Measurements from ENCODE around the gene RPS19BP1. TPM values are rescaled to one million over a fixed set of nuclear protein-coding genes. Genes with fewer than 3 reads are reported as not detected.

RPS19BP1 gene
- polyA plus RNA-seq, 12 donors: 33.3 to 76.7 (median 47.9) TPM; not detected in 1

DNA sequence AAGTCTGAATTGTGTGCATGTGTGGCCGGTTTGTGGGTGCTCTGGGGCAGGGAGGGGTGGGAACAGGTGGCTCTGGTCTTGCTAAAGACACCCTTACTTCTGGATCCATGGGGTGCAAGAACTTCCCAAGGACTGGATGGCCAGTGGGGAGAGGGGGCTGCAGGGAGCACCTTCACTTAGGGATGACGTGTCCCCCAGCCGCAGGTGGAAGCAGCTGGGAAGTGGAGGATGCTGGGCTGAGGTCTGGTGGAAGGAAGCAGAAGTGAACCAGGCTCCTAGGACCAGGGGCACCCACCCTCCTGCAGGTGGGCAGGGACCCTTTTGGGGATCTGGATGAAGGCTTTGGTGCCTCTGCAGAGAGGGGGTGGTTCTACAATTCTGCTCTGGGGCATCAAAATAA lies 40.4 kb downstream of the RPS19BP1 start:
- no peak for DNase-seq

DNA sequence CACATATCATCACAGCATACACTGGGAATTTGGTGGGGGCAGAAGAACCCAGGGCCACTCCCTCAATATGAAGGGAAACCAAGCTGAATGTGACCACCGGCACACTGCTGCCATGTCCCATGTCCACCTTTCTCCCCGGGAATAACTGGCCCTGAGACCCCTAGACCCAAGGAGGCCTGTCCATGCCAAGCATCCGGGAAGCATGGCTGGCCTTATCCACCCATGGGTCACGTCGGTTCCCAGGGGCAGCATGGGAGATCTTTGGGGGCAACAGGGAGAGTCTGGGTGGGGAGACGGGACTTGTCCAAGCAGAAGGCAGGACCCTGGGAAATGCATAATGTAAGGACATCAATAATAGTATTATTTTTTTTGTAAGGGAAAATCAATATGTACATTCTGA lies 40.9 kb downstream of the RPS19BP1 start:
- DNase-seq: no peak

DNA sequence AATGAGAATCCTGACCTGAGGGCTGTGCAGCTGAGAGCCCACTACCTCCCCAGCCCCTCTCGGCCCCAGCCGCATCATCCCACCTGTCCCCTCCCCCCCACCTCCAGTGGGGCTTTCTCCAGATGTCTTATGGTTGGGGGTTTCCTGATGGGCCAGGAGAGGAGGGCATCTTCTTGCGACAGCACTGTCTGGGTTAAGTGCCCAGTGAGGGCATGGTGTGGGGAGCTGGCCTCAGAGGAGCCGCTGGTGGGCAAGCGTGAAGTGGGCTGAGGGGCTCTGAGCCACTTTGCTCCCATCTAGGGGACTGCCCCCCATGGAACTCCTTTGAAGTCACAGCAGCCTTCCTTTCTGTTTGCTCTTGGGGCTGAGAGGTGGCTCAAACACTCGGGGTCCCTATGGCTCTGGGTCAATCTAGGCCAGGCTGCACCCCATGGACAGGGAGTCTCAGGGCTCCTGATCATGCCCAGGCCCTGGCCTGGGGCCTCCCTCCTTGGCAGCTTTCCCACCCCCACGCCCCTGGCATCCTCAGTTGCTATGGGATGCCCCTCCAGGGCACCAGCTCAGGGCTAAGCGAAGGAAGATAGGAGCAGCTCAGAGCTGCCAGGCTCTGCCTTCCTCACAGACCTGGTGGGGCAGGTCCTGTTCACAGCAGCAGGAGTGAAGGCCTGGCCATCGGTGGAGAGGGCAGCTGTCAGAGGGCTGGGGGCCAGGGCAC lies 41.4 kb downstream of the RPS19BP1 start:
- no peak for DNase-seq

DNA sequence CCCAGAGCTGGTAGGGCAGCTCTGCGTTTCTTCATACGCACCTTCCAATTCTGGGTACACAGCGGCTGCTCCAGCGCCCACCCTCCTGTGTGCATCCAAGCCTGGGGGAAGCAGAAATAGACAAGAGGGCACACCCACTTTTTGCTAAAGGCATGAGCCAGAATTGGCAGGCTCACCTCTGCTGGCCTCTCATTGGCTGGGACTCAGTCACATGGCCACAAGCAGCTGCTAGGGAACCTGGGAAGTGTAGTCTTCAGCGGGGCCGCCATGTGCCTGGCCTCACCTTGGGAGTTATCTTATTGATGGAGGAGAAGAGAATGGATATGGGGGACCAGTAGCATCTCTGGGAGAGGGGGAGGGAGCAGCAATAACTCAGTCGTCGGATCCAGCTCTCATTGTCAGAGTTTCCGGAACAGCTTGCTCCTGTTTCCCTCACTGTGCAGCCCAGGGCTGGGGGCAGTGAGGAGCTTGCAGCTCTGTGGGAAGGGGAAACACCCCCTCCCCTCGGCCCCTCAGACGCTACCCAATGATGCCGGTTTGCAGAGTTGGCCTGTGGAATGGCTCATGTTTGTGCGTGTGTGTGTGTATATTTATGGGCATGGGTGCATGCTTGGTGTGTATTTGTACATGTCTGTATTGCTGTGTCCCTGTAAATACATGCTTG lies 42.3 kb downstream of the RPS19BP1 start:
- peak; percentile 65 for DNase-seq

- DNase-seq: no peak
Measured at GRCh38 chr22:39489094-39490068, 43.2 kb downstream of the RPS19BP1 start.

DNA sequence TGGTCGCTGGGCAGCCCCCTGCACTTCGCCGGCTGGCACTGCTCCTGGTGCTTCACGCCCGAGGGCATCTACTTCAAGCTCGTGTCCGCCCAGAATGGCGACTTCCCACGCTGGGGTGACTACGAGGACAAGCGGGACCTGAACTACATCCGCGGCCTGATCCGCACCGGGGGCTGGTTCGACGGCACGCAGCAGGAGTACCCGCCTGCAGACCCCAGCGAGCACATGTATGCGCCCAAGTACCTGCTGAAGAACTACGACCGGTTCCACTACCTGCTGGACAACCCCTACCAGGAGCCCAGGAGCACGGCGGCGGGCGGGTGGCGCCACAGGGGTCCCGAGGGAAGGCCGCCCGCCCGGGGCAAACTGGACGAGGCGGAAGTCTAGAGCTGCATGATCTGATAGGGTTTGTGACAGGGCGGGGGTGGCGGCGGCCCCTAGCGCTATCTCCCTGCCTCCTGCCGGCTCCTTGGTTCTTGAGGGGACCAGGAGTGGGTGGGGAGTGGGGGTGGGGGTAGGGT lies 43.9 kb downstream of the RPS19BP1 start:
- no peak for DNase-seq

GRCh38 chr22:39487826-39488520 lies 44.6 kb downstream of the RPS19BP1 start:
- no peak for DNase-seq

DNA sequence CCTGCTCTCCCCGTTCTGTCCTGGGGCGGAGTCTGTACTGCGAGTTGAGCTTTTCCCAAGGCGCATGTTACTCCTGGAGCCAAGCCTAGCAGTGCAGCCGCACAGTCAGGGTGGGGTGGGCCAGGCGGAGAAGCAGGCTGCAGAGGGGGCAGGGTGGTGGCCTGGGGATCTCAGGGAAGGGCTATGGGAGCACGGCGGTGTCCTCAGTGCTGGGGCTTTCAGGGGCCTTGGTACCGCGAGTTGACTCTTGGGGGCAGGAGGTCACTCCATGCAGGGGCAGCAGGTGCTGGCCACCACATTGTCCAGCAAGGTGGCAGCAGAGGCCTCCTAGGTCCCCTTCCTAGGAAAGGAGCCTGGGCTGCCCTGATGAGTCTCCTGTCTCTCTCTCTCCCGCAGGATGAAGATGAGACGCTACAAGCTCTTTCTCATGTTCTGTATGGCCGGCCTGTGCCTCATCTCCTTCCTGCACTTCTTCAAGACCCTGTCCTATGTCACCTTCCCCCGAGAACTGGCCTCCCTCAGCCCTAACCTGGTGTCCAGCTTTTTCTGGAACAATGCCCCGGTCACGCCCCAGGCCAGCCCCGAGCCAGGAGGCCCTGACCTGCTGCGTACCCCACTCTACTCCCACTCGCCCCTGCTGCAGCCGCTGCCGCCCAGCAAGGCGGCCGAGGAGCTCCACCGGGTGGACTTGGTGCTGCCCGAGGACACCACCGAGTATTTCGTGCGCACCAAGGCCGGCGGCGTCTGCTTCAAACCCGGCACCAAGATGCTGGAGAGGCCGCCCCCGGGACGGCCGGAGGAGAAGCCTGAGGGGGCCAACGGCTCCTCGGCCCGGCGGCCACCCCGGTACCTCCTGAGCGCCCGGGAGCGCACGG lies 45.4 kb downstream of the RPS19BP1 start:
- no peak for DNase-seq

DNA sequence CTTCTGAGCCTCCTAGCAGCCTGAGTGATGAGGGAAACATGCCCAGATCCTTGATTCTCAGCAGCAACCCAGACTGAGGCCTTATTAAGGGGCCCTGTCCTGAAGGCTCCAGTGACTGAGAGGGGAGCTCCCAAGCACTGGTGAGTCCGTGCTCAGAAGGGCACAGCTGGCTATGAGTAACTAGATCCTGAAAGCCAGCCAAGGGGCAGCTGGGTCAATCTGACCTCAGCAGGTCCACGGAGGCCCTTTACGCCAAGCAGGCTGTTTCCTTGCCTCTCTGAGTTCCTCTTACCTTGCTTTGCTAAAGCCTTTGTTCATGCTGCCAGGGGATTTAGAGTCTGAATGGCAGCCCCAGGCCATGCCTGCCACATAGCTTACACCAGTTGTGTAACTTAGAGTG lies 49.8 kb downstream of the RPS19BP1 start:
- no peak for DNase-seq

DNA sequence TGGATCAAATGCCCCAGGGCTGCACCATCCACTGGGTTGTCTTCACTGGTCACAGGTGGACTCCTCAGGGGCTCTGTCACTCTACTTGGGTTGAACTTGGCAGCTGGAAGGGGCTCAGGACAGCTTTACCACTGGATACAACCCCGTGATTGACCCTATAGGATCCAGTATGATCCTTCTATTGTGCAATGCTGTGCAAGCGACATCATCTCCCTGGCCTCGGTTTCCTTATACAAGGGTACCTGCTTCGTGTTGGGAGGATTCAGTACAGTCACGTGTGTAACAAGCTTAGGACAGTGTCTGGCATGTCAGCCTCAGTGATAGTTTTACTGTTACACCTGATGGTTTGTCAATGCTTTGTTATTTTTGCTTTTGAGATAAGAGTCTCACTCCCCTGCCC lies 51.0 kb downstream of the RPS19BP1 start:
- DNase-seq: no peak

DNA sequence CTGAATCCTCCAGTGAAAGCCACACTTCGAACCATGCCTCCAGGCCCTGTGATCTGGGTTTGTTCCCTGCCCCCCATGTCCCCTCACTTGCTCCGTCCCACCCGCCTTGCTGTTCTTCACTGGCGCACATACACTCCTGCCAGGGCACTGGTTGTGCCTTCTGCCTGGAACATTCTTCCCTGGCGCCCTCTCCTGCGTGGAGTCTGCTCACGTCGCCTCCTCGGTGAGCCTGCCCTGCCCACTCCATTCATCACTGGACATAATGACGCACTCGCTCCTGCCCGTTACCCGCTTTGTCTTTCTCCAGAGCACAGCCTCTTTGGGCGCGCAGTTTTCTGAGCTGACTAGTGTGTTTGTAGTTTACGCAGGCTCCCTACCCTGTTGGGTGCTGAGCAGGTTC lies 51.5 kb downstream of the RPS19BP1 start:
- no peak for DNase-seq

DNA sequence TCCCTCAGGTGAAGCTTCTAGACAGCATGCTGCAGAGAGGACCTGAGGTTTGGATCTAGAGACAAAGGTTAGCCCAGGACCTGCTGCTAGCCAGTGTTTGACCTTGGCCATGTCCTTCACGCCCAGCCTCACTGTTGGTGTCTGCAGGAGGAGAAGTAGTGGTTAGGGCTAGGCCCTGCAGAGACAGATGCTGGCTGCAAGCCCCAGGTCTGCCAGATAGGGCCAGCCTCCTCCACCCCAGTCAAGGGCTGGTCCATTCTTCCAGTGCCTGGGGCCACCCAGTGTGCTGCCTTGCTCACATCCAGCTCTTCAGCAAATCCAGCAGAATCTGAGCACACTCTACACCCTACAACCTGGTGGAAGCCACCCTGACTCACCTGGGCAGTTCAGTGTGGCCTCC lies 52.0 kb downstream of the RPS19BP1 start:
- DNase-seq: no peak

DNA sequence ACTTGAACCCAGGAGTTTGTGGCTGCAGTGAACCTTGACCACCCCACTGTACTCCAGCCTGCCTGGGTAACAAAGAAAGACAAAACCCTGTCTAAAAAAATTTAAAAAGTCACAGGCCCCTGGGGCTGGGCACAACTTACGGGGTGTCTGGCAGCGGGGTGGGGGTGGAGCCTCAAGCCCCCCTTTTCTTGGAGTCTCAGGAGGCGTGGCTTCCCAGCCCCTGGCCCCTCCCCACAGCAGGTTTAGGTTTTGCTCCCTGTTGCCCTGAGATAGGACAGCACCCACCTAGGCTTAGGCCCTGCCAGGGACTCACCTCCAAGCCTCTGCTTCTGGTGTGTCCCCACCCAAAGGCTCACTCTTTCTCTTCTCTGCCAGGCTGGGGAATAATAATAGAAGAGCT lies 53.3 kb downstream of the RPS19BP1 start:
- no peak for DNase-seq

Other genes starting within 250 kb of the RPS19BP1 start
- 1,000 to 10,000 TPM in 11 of 12 donors, 100 to 1,000 TPM in 1; 997 to 3,135 (median 2,410) TPM for gene RPL3, start 213.1 kb downstream of the RPS19BP1 start, polyA plus RNA-seq (ENCODE audit: insufficient read length in 12 of 12)
- 10 to 100 TPM in 10 of 12 donors, 1 to 10 TPM in 1, not detected in 1; 9.9 to 35.0 (median 14.2) TPM for gene SYNGR1, start 182.8 kb downstream of the RPS19BP1 start, polyA plus RNA-seq (ENCODE audit: insufficient read length in 12 of 12)
- gene TAB1, start 133.0 kb downstream of the RPS19BP1 start, polyA plus RNA-seq (ENCODE audit: insufficient read length in 12 of 12): 10 to 100 TPM in 11 of 12 donors, not detected in 1; 18.7 to 26.0 (median 20.8) TPM
- gene MGAT3, start 75.7 kb downstream of the RPS19BP1 start, polyA plus RNA-seq (ENCODE audit: insufficient read length in 12 of 12): 10 to 100 TPM in 1 of 12 donors, 1 to 10 TPM in 10, not detected in 1; 2.3 to 12.6 (median 3.5) TPM
- gene MIEF1, start 30.5 kb downstream of the RPS19BP1 start, polyA plus RNA-seq (ENCODE audit: insufficient read length in 12 of 12): 10 to 100 TPM in 11 of 12 donors, not detected in 1; 13.6 to 31.2 (median 17.8) TPM
- 100 to 1,000 TPM in 11 of 12 donors, not detected in 1; 294 to 376 (median 332) TPM for gene ATF4, start 12.2 kb downstream of the RPS19BP1 start, polyA plus RNA-seq (ENCODE audit: insufficient read length in 12 of 12)
- under 1 TPM in 10 of 12 donors, not detected in 2; 0.03 to 0.40 (median 0.13) TPM for gene CACNA1I, start 38.0 kb upstream of the RPS19BP1 start, polyA plus RNA-seq (ENCODE audit: insufficient read length in 12 of 12)

Measured in muscle of arm (tissue), 12 donors.